NT2/D1 (cell line): ENCODE data around the gene SLC37A1.

Experiments used
- DNase-seq: peaks from one replicate; pipeline ENCODE4 v3.0.0-alpha.2; 2011; ENCODE audit warnings: low read depth, low spot score
- H3K27me3 ChIP-seq: 2 replicates; pipeline ENCODE4 v1.6.0; 2011; ENCODE audit warnings: mild to moderate bottlenecking; ENCODE audit not compliant: insufficient read length, insufficient read depth
- H3K36me3 ChIP-seq: 2 replicates; pipeline ENCODE4 v1.6.1; 2011; ENCODE audit warnings: mild to moderate bottlenecking, low read length, mixed read lengths; ENCODE audit not compliant: insufficient read depth, insufficient read length
- H3K4me1 ChIP-seq: 2 replicates; pipeline ENCODE4 v1.5.1; 2011; ENCODE audit not compliant: insufficient read depth, insufficient read length
- H3K4me3 ChIP-seq: 2 replicates; pipeline ENCODE4 v1.5.1; 2011; ENCODE audit warnings: low read depth; ENCODE audit not compliant: insufficient read length
- H3K9ac ChIP-seq: 2 replicates; pipeline ENCODE4 v1.6.0; 2011; ENCODE audit warnings: low read depth; ENCODE audit not compliant: insufficient read length
- H3K9me3 ChIP-seq: 2 replicates; pipeline ENCODE4 v1.5.1; 2011; ENCODE audit warnings: mild to moderate bottlenecking, low read length; ENCODE audit not compliant: insufficient read depth
- SUZ12 ChIP-seq: IDR thresholded peaks from 2 replicates; pipeline ENCODE4 v1.6.1; 2011; ENCODE audit not compliant: insufficient read length, insufficient read depth; ENCODE audit errors: extremely low read depth
- YY1 ChIP-seq: IDR thresholded peaks from 2 replicates; pipeline ENCODE4 v1.6.1; 2011; ENCODE audit not compliant: insufficient read length, insufficient read depth
- ZNF274 ChIP-seq: IDR thresholded peaks from 2 replicates; pipeline ENCODE4 v1.6.1; 2011; ENCODE audit warnings: mild to moderate bottlenecking, low read depth, low read length

Gene SLC37A1

DNA sequence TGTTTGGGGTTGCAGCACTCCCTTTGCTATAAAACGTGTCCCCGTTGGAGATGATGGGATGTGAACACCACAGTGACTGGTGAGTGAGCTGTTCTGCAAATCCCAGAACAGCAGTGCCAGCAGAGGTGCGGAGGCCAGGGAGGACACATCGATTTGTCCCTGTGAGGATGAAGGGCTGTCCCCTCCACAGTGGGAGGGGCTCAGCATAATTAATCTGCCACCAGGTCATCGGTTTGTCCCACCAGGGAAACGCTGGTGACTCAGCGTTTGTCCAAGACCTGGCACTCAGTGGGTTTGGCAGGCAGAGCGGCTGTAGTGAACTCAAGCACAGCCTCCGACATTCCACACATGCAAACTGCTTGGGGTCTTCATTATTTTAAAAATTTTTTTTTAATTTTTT lies 117.0 kb downstream of the SLC37A1 start:
- H3K9ac ChIP-seq: no peak overlapping the region
- TF ChIP-seq ZNF274 (no peak), YY1 (no peak), SUZ12 (no peak)

More for the DNA sequence above, 117.0 kb downstream of the SLC37A1 start:
- H3K36me3 ChIP-seq: no peaks in the 10 kb centered on the region
- peaks cover 7% of the 10 kb centered on the region for H3K4me1 ChIP-seq
- no peaks in the 10 kb centered on the region for H3K9me3 ChIP-seq
- DNase-seq: no peak
- peaks cover 23% of the 10 kb centered on the region for H3K27me3 ChIP-seq
- no peak overlapping the region for H3K4me3 ChIP-seq
